Activated naive CD8-positive, alpha-beta T cell treated with anti-CD3 and anti-CD28 coated beads, Interleukin-2, amount 50 U/mL, for 16 hours (primary cell): Measurements from ENCODE around the gene GARIN1A.
"Not testable (repeated sequence)": the region's sequence is repeated elsewhere in the genome, so short reads cannot be mapped to it uniquely, and the experiment has no call there.

ENCODE experiments used
- DNase-seq: peaks from one replicate; pipeline ENCODE4 v3.0.0-alpha.2; 2020; ENCODE audit warnings: low read depth, low spot score

Gene GARIN1A

DNA sequence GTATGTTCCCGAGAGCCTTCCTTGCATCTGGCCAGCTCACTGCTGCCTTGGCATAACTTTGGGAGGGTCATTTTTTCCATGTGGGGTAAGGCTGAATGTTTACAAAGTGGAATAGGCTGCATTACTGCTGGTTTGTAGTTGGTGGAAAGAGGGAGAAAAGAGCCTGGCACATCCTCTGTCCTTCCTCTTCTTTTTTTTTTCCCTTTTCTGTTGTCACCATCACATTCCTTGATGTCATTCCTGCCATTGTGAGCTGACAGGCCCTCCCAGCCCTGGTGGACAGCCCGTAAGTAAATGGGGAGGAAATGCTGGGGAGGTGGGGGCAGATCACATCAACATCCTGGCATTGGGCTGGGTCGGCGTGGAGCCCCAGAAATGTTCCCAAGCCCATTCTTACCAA, at the start of gene GARIN1A:
GARIN1A (plus strand) TSS at position 301 of the 400 bp plus-strand sequence. CDS start 106 bp downstream, outside the sequence.
- no peak for DNase-seq

DNA sequence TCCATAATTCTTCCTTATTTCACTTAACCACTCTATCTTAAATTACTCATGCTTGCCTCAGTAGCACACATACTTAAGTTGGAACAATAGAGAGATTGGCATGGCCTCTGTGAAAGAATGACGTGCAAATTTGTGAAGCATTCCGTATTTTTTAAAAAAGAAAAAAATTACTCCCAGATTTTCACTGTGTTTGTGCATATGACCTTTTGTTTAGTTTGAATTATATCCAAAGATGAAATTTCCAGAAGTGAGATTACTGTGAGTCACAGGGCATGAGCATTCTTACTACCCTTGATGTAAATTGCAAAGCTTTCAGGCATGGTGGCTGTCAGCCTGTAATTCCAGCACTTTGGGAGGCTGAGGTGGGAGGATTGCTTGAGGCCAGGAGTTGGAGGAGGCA, 45.0 kb upstream of the GARIN1A start:
- not testable (repeated sequence) for DNase-seq

DNA sequence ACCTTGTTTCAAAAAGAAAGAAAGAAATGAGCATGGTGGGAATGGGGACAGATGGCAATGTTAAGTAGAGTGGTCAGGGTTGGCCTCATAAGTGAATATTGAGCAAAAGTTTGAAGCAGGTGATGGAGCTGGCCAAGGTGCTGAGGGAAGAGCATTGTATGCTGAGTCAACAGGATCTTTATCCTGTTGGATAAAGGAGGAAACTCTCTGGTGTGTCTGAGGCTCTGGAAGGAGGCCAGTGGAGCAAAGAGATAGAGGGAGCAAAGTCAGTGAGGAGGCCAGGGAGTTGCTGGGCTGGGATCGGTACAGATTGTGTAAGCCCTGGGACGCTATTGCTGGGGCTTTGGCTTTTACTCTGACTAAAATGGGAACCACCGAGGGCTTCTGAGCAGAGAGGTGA, 38.2 kb upstream of the GARIN1A start:
- DNase-seq: not testable (repeated sequence)

DNA sequence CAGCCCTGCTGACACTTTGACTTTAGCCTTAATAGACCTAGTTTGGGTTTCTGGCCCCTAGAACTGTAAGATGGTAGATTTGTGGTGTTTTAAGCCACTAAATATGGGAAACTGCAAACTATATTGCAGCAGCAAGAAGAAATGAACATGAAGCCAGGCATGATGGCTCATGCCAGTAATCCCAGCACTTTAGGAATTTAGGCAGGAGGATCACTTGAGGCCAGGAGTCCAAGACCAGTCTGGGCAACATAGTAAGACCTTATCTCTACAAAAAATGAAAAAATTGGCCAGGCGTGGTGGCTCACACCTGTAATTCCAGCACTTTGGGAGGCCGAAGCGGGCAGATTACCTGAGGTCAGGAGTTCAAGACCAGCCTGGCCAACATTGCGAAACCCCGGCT, 26.9 kb upstream of the GARIN1A start:
- DNase-seq: not testable (repeated sequence)

DNA sequence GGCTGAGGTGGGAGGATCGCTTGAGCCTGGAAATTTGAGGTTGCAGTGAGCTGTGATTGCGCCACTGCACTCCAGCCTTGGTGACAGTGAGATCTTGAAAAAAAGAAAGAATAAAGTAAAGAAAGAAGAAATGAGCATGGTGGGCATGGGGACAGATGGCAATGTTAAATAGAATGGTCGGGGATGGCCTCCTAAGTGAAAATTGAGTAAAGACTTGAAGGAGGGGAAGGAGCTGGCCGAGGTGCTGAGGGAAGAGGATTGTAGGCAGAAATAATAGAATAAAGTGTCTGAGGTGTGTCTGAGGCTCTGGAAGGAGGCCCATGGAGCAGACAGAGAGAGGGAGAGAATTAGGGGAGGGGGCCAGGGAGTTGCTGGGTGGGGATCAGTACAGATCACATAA, 26.2 kb upstream of the GARIN1A start:
- not testable (repeated sequence) for DNase-seq

DNA sequence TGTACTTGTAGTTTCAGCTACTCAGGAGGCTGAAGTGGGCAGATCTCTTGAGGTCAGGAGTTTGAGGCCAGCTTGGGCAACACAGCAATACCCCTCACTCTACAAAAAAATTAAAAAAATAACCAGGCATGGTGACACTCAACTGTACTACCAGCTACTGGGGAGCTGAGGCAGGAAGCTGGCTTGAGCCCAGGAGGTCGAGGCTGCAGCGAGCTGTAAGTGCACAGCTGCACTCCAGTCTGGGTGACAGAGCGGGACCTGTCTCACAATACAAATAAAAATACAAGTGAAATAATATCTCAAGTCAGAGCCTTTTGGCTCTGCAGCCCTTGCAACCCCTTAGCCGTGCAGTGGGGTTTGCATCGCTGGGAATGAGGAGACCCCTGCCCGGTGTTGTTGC, 25.2 kb upstream of the GARIN1A start:
- DNase-seq: not testable (repeated sequence)

DNA sequence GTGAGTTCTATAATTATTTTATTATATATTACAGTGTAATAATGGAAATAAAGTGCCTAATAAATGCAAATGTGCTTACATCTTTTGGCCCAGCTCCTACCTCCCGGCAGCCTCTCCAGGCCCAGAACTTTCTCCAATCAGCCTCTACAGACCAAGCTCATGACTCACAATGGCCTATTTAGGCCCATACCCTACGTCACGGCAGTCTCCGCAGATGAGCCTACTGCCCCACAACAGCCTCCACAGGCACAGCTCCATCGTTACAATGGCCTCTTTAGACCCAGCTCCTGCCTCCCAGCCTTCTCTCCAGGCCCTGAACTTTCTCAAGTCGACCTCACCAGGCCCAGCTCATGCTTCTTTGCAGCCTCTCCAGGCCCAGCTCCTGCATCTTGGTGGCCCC, 21.0 kb upstream of the GARIN1A start:
- DNase-seq: not testable (repeated sequence)

DNA sequence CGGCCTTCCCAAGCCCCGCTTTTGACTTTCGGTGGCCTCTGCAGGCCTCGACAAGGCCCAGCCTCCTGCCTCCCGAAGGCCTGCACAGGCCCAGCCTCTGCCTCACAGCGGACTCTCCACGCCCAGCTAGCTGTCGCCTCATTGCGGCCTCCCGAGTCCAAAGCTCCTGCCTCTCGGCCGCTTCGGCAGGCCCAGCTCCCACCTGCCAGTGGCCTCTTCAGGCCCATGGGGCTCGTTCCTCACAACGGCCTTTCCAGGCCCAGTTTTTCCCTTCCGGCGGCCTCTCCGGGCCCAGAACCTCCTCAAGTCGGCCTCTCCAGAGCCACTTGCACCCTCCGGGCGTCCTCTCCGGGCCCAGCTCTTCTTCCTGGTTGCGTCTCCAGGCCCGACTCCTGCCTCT, 19.5 kb upstream of the GARIN1A start:
- DNase-seq: not testable (repeated sequence)

DNA sequence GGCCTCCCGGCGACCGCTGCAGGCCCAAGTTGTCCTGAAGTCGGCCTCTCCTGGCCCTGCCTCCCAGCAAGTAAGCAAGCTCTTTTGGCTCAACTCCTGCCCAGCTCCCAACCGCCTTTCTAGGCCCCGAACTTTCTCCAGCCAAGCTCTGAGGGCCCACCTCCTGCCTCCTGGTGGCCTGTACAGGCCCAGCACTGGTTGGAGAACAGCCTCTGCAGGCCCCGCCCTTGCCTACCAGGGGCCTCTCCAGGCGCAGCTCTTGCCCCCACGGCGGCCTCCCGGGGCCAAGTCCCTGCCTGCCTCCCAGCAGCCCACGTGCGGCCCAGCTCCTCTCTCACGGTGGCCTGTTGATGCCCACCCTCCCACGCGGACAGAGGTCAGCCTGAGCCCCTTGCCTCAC, 18.9 kb upstream of the GARIN1A start:
- not testable (repeated sequence) for DNase-seq

DNA sequence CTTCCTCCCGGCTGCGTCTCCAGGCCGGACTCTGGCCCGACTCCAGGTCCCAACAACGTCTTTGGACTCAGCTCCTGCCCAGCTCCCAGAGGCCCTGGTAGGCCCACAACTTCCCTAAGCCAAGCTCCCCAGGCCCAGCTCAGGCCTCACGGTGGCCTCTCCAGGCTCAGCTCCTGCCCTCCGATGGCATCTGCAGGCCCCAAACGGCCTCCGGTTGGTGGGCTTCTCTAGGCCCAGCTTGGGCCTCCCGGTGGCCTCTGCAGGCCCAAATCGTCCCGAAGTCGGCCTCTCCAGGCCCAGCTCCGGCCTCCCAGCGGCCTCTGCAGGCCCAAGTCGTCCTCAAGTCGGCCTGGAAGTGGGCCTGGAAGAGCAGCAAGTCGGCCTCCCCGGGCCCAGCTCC, 18.0 kb upstream of the GARIN1A start:
- not testable (repeated sequence) for DNase-seq

DNA sequence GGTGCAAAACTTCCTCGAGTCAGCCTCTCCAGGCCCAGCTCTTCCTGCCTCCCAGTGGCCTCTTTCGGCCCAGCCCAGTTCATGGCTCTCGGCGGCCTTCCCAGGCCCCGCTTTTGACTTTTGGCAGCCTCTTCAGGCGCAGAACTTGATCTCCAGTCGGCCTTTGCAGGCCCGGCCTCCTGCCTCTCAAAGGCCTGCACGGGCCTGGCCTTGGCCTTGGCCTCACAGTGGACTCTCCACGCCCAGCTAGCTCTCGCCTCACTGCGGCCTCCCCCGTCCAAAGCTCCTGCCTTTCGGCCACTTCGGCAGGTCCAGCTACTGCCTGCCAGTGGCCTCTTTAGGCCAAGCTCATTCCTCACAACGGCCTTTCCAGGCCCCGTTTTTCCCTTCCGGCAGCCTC, 17.6 kb upstream of the GARIN1A start:
- DNase-seq: not testable (repeated sequence)

DNA sequence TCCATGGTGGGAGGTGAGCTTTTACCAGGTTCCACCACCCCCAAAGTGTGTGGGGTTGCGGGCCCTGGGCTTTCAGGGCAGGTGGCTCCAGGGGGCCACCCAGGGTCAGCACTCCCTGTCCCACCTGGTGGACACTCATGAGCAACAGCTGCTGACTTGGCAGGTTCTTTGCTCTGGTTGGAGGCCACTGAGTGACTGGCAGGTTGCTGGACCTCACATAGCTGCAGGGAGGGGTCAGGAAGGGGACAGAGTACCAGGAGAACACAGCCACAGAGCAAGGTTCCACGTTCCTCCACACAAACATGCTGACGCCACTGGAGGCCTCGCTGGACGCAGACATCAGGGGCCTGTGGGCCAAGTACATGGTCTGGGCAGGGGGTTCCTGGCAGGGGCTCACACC, 13.7 kb upstream of the GARIN1A start:
- not testable (repeated sequence) for DNase-seq

DNA sequence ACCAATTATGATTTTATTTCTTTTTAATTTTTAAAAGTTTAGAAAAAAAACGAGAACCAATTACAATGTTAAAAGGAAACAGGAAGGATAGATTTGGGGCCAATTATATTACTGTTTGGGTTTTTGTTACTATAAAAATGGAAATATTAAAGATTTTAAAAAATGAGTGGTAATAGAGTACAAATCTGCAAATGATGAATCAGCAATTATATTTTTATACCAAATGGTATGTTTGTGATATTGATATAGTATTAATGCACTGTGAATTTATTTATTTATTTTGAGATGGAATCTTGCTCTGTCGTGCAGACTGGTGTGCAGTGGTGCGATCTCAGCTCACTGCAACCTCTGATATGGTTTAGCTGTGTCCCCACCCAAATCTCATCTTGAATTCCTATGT, 11.5 kb upstream of the GARIN1A start:
- no peak for DNase-seq

DNA sequence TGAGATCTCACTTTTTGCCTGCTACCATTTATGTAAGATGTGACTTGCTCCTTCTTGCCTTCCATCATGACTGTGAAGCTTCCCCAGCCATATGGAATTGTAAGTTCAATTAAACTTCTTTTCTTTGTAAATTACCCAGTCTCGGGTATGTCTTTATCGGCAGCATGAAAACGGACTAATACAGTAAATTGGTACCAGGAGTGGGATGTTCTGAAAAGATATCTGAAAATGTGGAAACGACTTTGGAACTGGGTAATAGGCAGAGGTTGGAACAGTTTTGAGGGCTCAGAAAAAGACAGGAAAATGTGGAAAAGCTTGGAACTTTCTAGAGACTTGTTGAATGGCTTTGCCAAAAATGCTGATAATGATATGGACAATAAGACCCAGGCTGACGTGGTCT, 10.6 kb upstream of the GARIN1A start:
- DNase-seq: no peak

DNA sequence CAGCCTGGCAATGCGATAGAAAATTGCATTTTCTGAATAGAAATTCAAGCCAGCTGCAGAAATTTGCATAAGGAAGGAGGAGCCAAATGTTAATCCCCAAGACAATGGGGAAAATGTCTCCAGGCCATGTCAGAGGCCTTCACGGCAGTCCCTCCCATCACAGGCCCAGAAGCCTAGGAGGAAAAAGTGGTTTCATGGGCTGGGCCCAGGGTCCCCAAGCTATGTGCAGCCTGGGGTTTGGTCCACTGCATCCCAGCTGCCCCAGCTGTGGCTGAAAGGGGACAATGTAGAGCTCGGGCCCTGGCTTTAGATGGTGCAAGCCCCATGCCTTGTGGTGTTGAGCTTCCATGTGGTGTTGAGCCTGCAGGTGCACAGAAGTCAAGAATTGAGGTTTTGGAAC, 10.0 kb upstream of the GARIN1A start:
- DNase-seq: no peak

DNA sequence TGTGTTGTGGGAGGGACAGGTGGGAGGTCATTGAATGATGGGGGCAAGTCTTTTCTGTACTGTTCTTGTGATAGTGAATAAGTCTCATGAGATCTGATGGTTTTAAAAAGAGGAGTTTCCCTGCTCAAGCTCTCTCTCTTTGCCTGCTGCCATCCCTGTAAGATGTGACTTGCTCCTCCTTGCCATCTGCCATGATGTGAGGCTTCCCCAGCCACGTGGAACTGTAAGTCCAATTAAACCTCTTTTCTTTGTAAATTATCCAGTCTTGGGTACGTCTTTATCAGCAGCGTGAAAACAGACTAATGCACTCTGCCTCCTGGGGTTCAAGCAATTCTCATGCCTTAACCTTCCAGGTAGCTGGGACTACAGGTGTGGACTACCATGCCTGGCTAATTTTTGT, 8.9 kb upstream of the GARIN1A start:
- DNase-seq: not testable (repeated sequence)

DNA sequence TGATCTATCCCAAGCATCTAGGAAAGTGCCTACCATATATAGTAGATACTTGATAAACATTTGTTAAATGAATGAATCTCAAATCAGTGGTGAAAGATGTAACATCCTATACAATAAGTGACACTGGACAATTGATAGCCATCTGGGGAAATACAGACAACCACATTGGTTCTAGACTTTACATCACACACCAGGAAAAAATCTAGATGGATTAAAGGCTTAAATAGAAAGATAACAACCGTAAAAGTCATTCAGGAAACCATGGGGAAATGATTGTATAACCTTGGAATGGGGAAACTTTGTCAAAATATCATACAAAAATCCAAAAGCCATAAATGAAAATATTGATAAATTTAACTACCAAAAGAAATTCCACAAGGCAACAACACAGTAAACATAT, 7.0 kb upstream of the GARIN1A start:
- DNase-seq: no peak

DNA sequence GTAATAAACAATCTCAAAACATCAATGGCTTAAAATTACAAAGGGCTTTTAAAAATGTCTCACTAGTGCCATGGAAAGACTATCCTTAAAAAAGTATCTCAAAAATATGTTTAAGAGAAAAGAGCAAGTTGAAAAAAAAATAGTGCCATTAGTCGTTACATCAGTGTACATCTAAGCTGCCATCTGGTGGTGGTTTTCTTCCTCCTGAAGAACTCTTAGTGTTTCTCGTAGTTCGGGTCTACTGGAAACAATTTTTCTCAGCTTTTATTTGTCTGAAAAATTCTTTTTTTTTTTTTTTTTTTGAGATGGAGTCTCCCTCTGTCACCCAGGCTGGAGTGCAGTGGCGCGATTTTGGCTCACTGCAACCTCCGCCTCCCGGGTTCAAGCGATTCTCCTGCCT, 5.9 kb upstream of the GARIN1A start:
- no peak for DNase-seq

DNA sequence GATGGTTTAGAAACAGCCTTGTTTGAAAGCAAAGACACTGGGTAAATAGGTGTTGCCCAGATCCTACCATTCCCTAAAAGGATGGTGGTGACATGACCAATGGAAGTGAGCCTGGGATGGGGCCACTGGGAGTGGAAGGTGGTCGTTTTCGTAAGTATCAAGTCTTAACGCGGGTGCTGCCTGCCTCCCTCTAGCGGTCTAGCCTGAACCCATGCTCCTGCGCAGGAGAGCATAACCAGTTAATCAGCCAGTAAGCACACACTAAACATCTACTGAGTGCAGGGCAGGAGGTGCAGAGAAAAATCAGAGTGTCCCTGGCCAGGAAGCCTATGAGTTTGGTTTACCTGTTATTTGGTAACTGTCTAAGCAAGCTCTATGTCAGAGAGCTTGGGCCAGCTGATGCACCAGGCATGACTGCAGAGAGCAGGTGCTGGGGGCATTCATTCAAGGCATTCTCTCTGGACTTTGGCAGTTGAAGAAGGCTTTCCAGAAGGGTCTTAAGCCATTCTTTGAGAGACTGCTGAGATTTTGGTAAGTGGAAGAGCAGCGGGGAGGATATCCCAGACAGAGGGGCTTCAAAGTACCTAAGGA, 930 bp downstream of the GARIN1A start:
- no peak for DNase-seq

DNA sequence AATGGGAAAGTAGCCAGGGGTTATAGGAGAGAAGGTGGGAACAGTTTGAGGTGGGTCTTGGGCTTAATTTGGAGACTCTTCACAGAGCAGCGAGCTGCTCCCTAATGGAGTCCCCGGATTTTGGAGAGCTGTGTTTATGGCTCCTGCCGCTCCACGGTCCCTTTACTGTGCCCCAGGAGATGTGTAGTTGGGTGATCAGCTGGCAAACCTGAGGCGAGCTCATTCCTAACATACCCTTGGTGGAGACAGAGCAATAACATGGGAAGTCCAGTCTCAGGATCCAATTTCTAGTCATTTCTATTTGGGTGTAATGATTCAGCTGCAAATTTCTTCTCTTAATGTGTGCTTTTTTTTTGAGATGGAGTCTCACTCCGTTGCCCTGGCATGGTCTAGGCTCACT, 1.5 kb downstream of the GARIN1A start:
- DNase-seq: no peak

DNA sequence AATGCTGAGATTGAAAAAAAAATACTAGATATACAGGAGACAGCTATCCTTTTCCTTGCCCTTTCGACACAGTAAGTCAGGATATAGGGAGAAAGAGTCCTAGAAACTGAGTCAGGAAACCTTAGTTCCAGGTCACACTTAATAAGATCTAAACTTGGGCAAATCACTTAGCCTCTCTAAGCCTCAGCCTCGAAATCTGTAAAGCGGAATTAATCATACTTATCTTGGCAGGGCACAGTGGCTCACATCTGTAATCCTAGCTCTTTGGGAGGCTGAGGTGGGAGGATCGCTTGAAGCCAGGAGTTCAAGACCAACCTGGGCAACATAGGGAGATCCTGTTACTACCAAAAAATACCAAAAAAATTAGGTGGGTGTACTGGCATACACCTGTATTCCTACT, 4.6 kb downstream of the GARIN1A start:
- DNase-seq: no peak

DNA sequence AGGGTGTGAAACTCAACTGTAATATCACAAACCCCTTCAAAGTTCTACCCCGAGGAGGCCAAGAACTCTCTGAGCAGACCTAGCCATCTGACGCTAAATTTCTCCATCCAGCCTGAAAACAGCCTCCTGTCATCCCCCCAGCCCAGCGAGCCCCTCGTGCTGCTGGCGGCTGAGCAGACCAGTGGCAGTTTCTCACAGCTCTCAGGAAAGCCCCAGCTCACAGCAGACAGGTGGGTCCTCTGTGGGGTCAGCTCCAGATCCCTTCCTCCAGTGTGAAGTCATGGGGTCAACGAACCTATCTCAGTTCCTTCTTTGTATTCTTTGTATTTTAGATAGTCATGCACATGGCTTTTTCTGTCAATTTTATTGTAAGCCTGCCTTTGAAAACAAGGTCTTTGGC, 7.8 kb downstream of the GARIN1A start:
- no peak for DNase-seq

DNA sequence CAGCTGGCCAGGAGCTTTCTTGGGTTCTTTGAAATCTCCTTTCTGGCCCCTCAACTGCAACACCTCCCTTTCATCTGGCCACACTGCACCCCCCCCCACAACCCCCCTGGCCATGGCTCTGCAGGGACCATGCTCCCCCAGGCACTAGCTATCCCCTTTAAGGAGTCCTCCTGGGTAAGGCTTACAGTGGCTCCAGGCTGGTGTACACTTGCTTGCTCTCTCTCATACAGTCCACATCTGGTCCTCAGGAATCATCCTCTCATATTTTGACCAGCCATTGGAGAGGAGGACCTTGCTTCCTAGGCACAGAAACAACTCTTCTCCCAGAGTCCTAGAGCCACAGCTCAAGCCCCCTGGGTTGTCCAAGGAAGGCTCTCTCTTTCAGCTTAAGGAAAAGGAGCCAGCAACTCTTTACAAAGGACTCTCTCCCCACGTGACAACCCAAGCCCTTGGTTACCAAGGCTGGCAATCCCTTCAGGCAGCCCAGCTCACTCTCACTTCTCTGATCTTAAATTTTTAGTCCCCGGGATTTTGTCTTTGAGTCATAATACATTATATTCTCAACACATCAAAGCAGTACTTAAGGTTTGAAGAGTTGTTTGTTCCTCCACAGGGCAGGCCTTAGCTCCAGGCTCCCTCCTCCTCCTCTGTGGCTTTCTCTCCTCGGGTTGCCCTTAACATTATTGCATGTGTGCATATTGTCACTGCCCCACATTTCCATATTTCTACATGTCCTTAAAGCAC, 9.9 kb downstream of the GARIN1A start:
- no peak for DNase-seq
